Loucy (cell line): ENCODE results near the gene HHLA2.
"Not testable (repeated sequence)": the region's sequence is repeated elsewhere in the genome, so short reads cannot be mapped to it uniquely, and the experiment has no call there.

Experiments used
- H2AFZ ChIP-seq: fragments of 200-600 bp; sonication (generic); 2 replicates; pipeline ENCODE4 v1.6.0; 2016; ENCODE audit warnings: antibody characterized with exemption, mild to moderate bottlenecking, low read length, moderate library complexity
- H3F3A ChIP-seq: fragments of 200-600 bp; 2 replicates; pipeline ENCODE4 v1.6.0; 2016; ENCODE audit warnings: antibody characterized with exemption, low read depth, mild to moderate bottlenecking
- H3K27me3 ChIP-seq: fragments of 200-600 bp; sonication (generic); 2 replicates; pipeline ENCODE4 v1.6.1; 2014; ENCODE audit warnings: low read length, mild to moderate bottlenecking; ENCODE audit not compliant: insufficient read depth, poor library complexity, severe bottlenecking
- H3K36me3 ChIP-seq: fragments of 200-600 bp; sonication (generic); 2 replicates; pipeline ENCODE4 v1.6.1; 2016; ENCODE audit warnings: low read length; ENCODE audit not compliant: insufficient read depth
- H3K4me1 ChIP-seq: fragments of 200-600 bp; sonication (generic); 2 replicates; pipeline ENCODE4 v1.5.1; 2014; ENCODE audit warnings: low read length, mild to moderate bottlenecking; ENCODE audit not compliant: insufficient read depth, poor library complexity, severe bottlenecking
- H3K4me2 ChIP-seq: fragments of 200-600 bp; sonication (generic); 2 replicates; pipeline ENCODE4 v1.6.0; 2014; ENCODE audit warnings: antibody characterized with exemption, low read length, low read depth, mild to moderate bottlenecking; ENCODE audit not compliant: poor library complexity, severe bottlenecking
- H3K4me3 ChIP-seq: fragments of 200-600 bp; sonication (generic); 2 replicates; pipeline ENCODE4 v1.5.1; 2014; ENCODE audit warnings: low read length, mild to moderate bottlenecking, mixed read lengths; ENCODE audit not compliant: poor library complexity, severe bottlenecking
- H3K79me2 ChIP-seq: fragments of 200-600 bp; sonication (generic); 2 replicates; pipeline ENCODE4 v1.6.1; 2014; ENCODE audit warnings: low read length; ENCODE audit not compliant: insufficient read depth
- H3K9ac ChIP-seq: fragments of 200-600 bp; sonication (generic); 2 replicates; pipeline ENCODE4 v1.6.0; 2014; ENCODE audit warnings: mild to moderate bottlenecking, low read depth, low read length, moderate library complexity; ENCODE audit not compliant: poor library complexity, severe bottlenecking
- H3K9me2 ChIP-seq: fragments of 200-600 bp; sonication (generic); replicated peaks from 2 replicates; pipeline ENCODE4 v1.6.1; 2016; ENCODE audit warnings: low read depth, low read length, mixed read lengths
- H3K9me3 ChIP-seq: fragments of 200-600 bp; sonication (generic); 2 replicates; pipeline ENCODE4 v1.6.1; 2014; ENCODE audit warnings: mild to moderate bottlenecking, antibody characterized with exemption, low read length, low read depth; ENCODE audit not compliant: insufficient read depth
- H4K20me1 ChIP-seq: fragments of 200-600 bp; sonication (generic); 2 replicates; pipeline ENCODE4 v1.6.0; 2014; ENCODE audit warnings: antibody characterized with exemption, low read length, mild to moderate bottlenecking; ENCODE audit not compliant: insufficient read depth, poor library complexity, severe bottlenecking
- CTCF ChIP-seq: fragments of 200-600 bp; sonication (generic); conservative IDR thresholded peaks from 2 replicates; pipeline ENCODE4 v1.5.1; 2014; ENCODE audit warnings: mild to moderate bottlenecking, antibody characterized with exemption, low read length
- EZH2phosphoT487 ChIP-seq: fragments of 200-600 bp; IDR thresholded peaks from 2 replicates; pipeline ENCODE4 v1.6.1; 2018; ENCODE audit warnings: antibody characterized with exemption, mild to moderate bottlenecking, moderate library complexity, borderline replicate concordance

Gene HHLA2

GRCh38 chr3:108377384-108377783 lies 81.0 kb downstream of the HHLA2 start:
- no peak overlapping the region for H3K4me3 ChIP-seq
- peaks cover 3% of the 10 kb centered on the region for H3K4me1 ChIP-seq
- no peaks in the 10 kb centered on the region for H3F3A ChIP-seq
- no peak for TF ChIP-seq EZH2phosphoT487
- TF ChIP-seq CTCF, result no peak
- H3K9ac ChIP-seq, result no peak overlapping the region
- no peaks in the 10 kb centered on the region for H3K9me2 ChIP-seq
- H2AFZ ChIP-seq, result no peak overlapping the region
- H3K79me2 ChIP-seq, result no peaks in the 10 kb centered on the region
- no peaks in the 10 kb centered on the region for H3K36me3 ChIP-seq
- no peaks in the 10 kb centered on the region for H3K27me3 ChIP-seq
- no peaks in the 10 kb centered on the region for H4K20me1 ChIP-seq
- H3K4me2 ChIP-seq, result no peak overlapping the region
- H3K9me3 ChIP-seq, result no peaks in the 10 kb centered on the region

DNA sequence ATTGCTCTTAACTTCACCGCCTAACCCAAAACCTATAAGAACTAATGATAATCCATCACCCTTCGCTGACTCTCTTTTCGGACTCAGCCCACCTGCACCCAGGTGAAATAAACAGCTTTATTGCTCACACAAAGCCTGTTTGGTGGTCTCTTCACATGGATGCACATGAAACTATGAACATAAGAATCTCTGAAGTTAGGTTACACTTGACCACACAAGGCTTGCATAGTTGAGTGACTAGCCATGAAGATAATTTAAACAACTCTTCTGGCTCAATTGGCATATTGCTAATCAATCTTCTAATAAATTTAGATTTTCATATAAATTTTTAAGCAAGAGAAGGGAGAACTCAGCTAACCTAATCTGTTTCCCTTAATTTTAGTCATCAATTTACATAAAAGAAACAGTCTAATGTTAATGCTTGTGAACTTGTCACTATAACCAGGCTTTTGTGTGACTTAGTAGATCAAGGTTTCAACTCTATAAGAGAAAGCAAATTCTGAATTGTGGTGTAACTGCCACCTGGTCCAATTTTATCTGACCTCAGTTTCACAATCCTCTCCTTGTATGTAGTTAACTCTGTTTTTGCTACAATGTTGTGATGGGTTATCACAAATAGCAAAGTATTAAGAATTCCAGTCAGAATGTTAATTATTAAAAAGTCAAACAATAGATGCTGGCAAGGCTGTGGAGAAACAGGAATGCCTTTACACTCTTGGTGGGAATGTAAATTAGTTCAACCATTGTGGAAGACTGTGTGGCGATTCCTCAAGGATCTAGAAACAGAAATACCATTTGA lies 82.0 kb downstream of the HHLA2 start:
- Histone ChIP-seq H3K9me2 (no peaks in the 10 kb centered on the region), H3K4me1 (peaks cover 3% of the 10 kb centered on the region), H2AFZ (no peak overlapping the region), H3K9me3 (no peaks in the 10 kb centered on the region), H4K20me1 (no peaks in the 10 kb centered on the region), H3K79me2 (no peaks in the 10 kb centered on the region), H3K9ac (no peak overlapping the region), H3K4me3 (no peak overlapping the region), H3K27me3 (no peaks in the 10 kb centered on the region), H3K4me2 (no peak overlapping the region), H3K36me3 (no peaks in the 10 kb centered on the region), H3F3A (no peaks in the 10 kb centered on the region)
- TF ChIP-seq EZH2phosphoT487 (no peak), CTCF (no peak)

DNA sequence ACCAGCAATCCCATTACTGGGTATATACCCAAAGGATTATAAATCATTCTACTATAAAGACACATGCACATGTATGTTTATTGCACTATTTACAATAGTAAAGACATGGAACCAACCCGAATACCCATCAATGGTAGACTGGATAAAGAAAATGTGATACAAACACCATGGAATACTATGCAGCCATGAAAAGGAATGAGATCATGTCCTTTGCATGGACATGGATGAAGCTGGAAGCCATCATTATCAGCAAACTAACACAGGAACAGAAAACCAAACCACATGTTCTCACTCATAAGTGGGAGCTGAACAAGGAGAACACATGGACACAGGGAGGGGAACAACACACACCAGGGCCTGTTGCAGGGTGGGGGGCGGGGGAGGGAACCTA lies 82.6 kb downstream of the HHLA2 start:
- not testable (repeated sequence) for H3K4me1 ChIP-seq, H2AFZ ChIP-seq, H3K4me3 ChIP-seq, H3K27me3 ChIP-seq, H3K9me2 ChIP-seq, H4K20me1 ChIP-seq, H3K79me2 ChIP-seq, H3F3A ChIP-seq, H3K4me2 ChIP-seq, H3K9ac ChIP-seq, H3K9me3 ChIP-seq, H3K36me3 ChIP-seq
